H1 (cell line): ENCODE data around the gene CA10. TPM values are rescaled to one million over a fixed set of nuclear protein-coding genes. Genes with fewer than 3 reads are reported as not detected.

Source experiments
- CTCF ChIA-PET: fragments of 300-600 bp; sonication (Branson Sonifier 250); formaldehyde crosslinking; loops from one replicate; lab custom pipeline; 2021; ENCODE audit not compliant: partially characterized antibody; lab: Charles Lee
- POLR2A ChIA-PET: fragments of 300-600 bp; sonication (Branson Sonifier 250); formaldehyde crosslinking; loops from one replicate; lab custom pipeline; 2021; ENCODE audit warnings: inconsistent platforms; ENCODE audit not compliant: partially characterized antibody; lab: Charles Lee
- DNase-seq, 2 experiments: peaks; one replicate each; pipeline versions ENCODE4 v3.0.0 to v3.0.0-alpha.2; 2010 to 2022; ENCODE audit warnings: low spot score in 2 of 2, low read depth in 1 of 2, mixed read lengths in 1 of 2
- FAIRE-seq: peaks from 2 replicates; lab custom pipeline; 2011; peaks lifted over from hg19 to GRCh38; lab: Jason Lieb, UNC
- H2AFZ ChIP-seq: 2 replicates; pipeline ENCODE4 v1.8.1; 2012; ENCODE audit warnings: low read length, inconsistent platforms
- H2AK5ac ChIP-seq: 2 replicates; pipeline ENCODE4 v1.6.1; 2013; ENCODE audit warnings: low read depth, low read length
- H2BK120ac ChIP-seq: replicated peaks from 2 replicates; pipeline ENCODE3; 2013; ENCODE audit warnings: low read depth, low read length, inconsistent platforms
- H2BK12ac ChIP-seq: 2 replicates; pipeline ENCODE4 v1.6.1; 2013; ENCODE audit warnings: low read depth, low read length
- H2BK15ac ChIP-seq: 2 replicates; pipeline ENCODE4 v1.6.1; 2013; ENCODE audit warnings: low read length
- H2BK20ac ChIP-seq: 2 replicates; pipeline ENCODE4 v1.6.1; 2013; ENCODE audit warnings: low read length
- H2BK5ac ChIP-seq: 2 replicates; pipeline ENCODE4 v1.6.1; 2013; ENCODE audit warnings: low read depth, low read length
- H3K14ac ChIP-seq: 2 replicates; pipeline ENCODE4 v1.6.1; 2013; ENCODE audit warnings: inconsistent platforms; ENCODE audit not compliant: insufficient read length
- H3K18ac ChIP-seq: 2 replicates; pipeline ENCODE4 v1.6.1; 2013; ENCODE audit warnings: low read length; ENCODE audit errors: extremely low read depth
- H3K23ac ChIP-seq: 2 replicates; pipeline ENCODE4 v1.6.1; 2013; ENCODE audit warnings: inconsistent platforms; ENCODE audit not compliant: insufficient read length
- H3K23me2 ChIP-seq: 2 replicates; pipeline ENCODE4 v1.6.1; 2013; ENCODE audit warnings: low read depth, low read length
- H3K27ac ChIP-seq: 2 replicates; pipeline ENCODE4 v1.6.1; 2011; ENCODE audit warnings: low read depth, low read length, inconsistent platforms
- H3K27me3 ChIP-seq, 4 experiments: replicated peaks in 1 of 4; 1 replicate in 1 of 4; 2 replicates in 3 of 4; pipeline versions ENCODE4 v1.6.1 to v1.8.1; 2011 to 2013; ENCODE audit warnings: low read length in 3 of 4, mild to moderate bottlenecking in 3 of 4, inconsistent platforms in 2 of 4, mixed read lengths in 2 of 4, moderate library complexity in 1 of 4; ENCODE audit not compliant: control insufficient read depth in 3 of 4, insufficient read depth in 3 of 4; ENCODE audit errors: extremely low read depth in 1 of 4
- H3K36me3 ChIP-seq, 4 experiments: 2 replicates each; pipeline versions ENCODE4 v1.6.1 to v1.8.1; 2011 to 2013; ENCODE audit warnings: mild to moderate bottlenecking in 4 of 4, low read length in 3 of 4, moderate library complexity in 2 of 4, control low read depth in 1 of 4, inconsistent platforms in 1 of 4; ENCODE audit not compliant: insufficient read depth in 4 of 4, control insufficient read depth in 2 of 4
- H3K4ac ChIP-seq: replicated peaks from 2 replicates; pipeline ENCODE3; 2013; ENCODE audit warnings: low read length, low read depth, mixed read lengths, inconsistent platforms; ENCODE audit not compliant: insufficient read length
- H3K4me1 ChIP-seq, 4 experiments: replicated peaks in 1 of 4; 1 replicate in 1 of 4; 2 replicates in 3 of 4; pipeline versions ENCODE4 v1.6.1 to v1.8.1; 2011 to 2013; ENCODE audit warnings: low read length in 3 of 4, inconsistent platforms in 2 of 4, mixed read lengths in 1 of 4; ENCODE audit not compliant: insufficient read depth in 4 of 4, control insufficient read depth in 3 of 4
- H3K4me2 ChIP-seq, 2 experiments: 2 replicates each; pipeline versions ENCODE4 v1.6.1 to v1.8.1; 2011 to 2013; ENCODE audit warnings: low read depth in 2 of 2, low read length in 2 of 2, control low read depth in 1 of 2, inconsistent platforms in 1 of 2, mild to moderate bottlenecking in 1 of 2; ENCODE audit not compliant: insufficient read depth in 1 of 2
- H3K4me3 ChIP-seq, 4 experiments: fragments of 200-600, 300-600 bp in 1 of 4; sonication (generic), shearing (Covaris generic), sonication (Bioruptor Twin) in 1 of 4; 2 replicates each; pipeline versions ENCODE4 v1.5.1 to v1.8.1; 2011 to 2016; ENCODE audit warnings: low read length in 4 of 4, low read depth in 3 of 4, control low read depth in 2 of 4, inconsistent platforms in 2 of 4, mild to moderate bottlenecking in 2 of 4, mixed read lengths in 1 of 4, moderate library complexity in 1 of 4; ENCODE audit not compliant: insufficient read depth in 2 of 4; ENCODE audit errors: extremely low read depth in 1 of 4
- H3K56ac ChIP-seq: replicated peaks from 2 replicates; pipeline ENCODE3; 2013; ENCODE audit warnings: low read depth, mild to moderate bottlenecking, mixed read lengths, low read length, inconsistent platforms; ENCODE audit not compliant: insufficient read length
- H3K79me1 ChIP-seq: 2 replicates; pipeline ENCODE4 v1.6.1; 2013; ENCODE audit warnings: low read depth, low read length, control low read depth
- H3K79me2 ChIP-seq, 2 experiments: 2 replicates each; pipeline versions ENCODE4 v1.6.1 to v1.8.1; 2012 to 2013; ENCODE audit warnings: low read length in 2 of 2, mild to moderate bottlenecking in 2 of 2, inconsistent platforms in 1 of 2; ENCODE audit not compliant: insufficient read depth in 2 of 2, control insufficient read depth in 1 of 2
- H3K9ac ChIP-seq, 4 experiments: replicated peaks in 1 of 4; 1 replicate in 1 of 4; 2 replicates in 3 of 4; pipeline versions ENCODE4 v1.6.1 to v1.8.1; 2011 to 2013; ENCODE audit warnings: low read depth in 3 of 4, low read length in 3 of 4, control low read depth in 2 of 4, mild to moderate bottlenecking in 2 of 4, moderate library complexity in 2 of 4, inconsistent platforms in 1 of 4; ENCODE audit errors: extremely low read depth in 1 of 4
- H3K9me3 ChIP-seq, 2 experiments: 2 replicates each; pipeline versions ENCODE4 v1.6.1 to v1.8.1; 2012 to 2013; ENCODE audit warnings: mild to moderate bottlenecking in 2 of 2, moderate library complexity in 2 of 2, control low read depth in 1 of 2, inconsistent platforms in 1 of 2, low read depth in 1 of 2, low read length in 1 of 2, mixed read lengths in 1 of 2; ENCODE audit not compliant: insufficient read depth in 2 of 2
- H4K20me1 ChIP-seq, 2 experiments: replicated peaks in 1 of 2; 2 replicates each; pipeline versions ENCODE3 to v1.8.1; 2011 to 2013; ENCODE audit warnings: inconsistent platforms in 2 of 2, low read length in 2 of 2, mild to moderate bottlenecking in 1 of 2; ENCODE audit not compliant: insufficient read depth in 2 of 2, control insufficient read depth in 1 of 2
- H4K5ac ChIP-seq: 2 replicates; pipeline ENCODE4 v1.6.1; 2013; ENCODE audit warnings: low read length, low read depth, mixed read lengths, inconsistent platforms; ENCODE audit not compliant: insufficient read length
- H4K8ac ChIP-seq: 2 replicates; pipeline ENCODE4 v1.8.0; 2013; ENCODE audit warnings: mild to moderate bottlenecking, moderate library complexity, low read length, inconsistent platforms; ENCODE audit not compliant: insufficient read depth; ENCODE audit errors: extremely low read depth
- H4K91ac ChIP-seq: replicated peaks from 2 replicates; pipeline ENCODE3; 2013; ENCODE audit warnings: low read length, mixed read lengths, inconsistent platforms; ENCODE audit not compliant: insufficient read length
- CHD1 ChIP-seq: IDR thresholded peaks from 2 replicates; pipeline ENCODE4 v1.6.1; 2012; ENCODE audit warnings: low read depth, low read length, improper control_type of control experiment
- SIX5 ChIP-seq: IDR thresholded peaks from 2 replicates; pipeline ENCODE4 v1.6.1; 2011; ENCODE audit warnings: mild to moderate bottlenecking, low read depth, low read length
- WGBS, 2 experiments: shearing (Covaris generic) in 1 of 2; methylation state at CpG; one replicate each; pipeline versions ENCODE4 v1.1.6 to v1.1.7; 2013 to 2015; ENCODE audit warnings: low lambda C conversion rate in 2 of 2, mixed read lengths in 2 of 2, inconsistent platforms in 1 of 2, low coverage in 1 of 2, missing lambda C conversion rate in 1 of 2; ENCODE audit not compliant: insufficient replicate concordance in 2 of 2, insufficient coverage in 1 of 2, insufficient read length in 1 of 2; ENCODE audit errors: extremely low coverage in 1 of 2, missing lambda C conversion rate in 1 of 2; 5-methylcytosine and 5-hydroxymethylcytosine counted together
- polyA plus RNA-seq, 7 experiments: library from polyadenylated mRNA; depleted of rRNA in 3 of 7; stranded (reverse) in 5 of 7; unstranded in 2 of 7; fragments of >200 nt in 5 of 7; fragments of 200-250 nt in 2 of 7; gene quantifications; 1 replicate in 5 of 7; 2 replicates in 1 of 7; 4 replicates in 1 of 7; pipeline versions ENCODE4 v1.2.1 to v1.2.3, GENCODE V29; 2011 to 2013; ENCODE audit warnings: missing spikeins in 2 of 7, mixed read lengths in 2 of 7
- total RNA-seq: library from RNA; stranded (reverse); fragmentation: NEBNext Ultra II Directional; extraction: Animal tissue kit (Norgen Biotek cat#: 25700); gene quantifications from 2 replicates; pipeline ENCODE4 v1.2.1, GENCODE V29; 2021

The CA10 gene
- total and polyA plus RNA-seq, 2 of the 8 experiments (the other 6 are each of a cell fraction or from before 2014, with no cell fraction given), result 0.60 to 0.63 TPM

DNA sequence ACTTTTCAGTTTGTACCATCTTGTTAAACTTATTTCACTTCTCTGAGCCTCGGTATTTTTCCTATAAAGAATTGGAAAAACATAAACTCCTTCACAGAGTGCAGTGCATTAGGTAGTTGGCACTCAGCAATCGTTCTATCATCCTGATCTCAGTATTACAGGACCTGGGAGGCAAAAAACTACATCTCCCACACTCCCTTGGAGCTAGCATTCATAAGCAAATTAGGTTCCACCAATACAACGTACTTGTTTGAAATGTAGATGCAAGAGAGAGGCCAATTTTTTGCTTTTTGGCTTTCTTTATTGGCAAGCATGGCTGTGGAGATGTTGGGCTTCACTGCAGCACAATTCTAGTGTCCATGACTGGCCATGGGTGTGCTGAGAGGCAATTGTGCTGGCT is 285.2 kb downstream of the CA10 start:
- Histone ChIP-seq H3K9me3 (no peaks in the 10 kb centered on the region), H4K91ac (no peak overlapping the region), H3K27ac (no peak overlapping the region), H4K5ac (no peak overlapping the region), H3K27me3 (no peaks in the 10 kb centered on the region), H3K18ac (no peak overlapping the region), H2AFZ (peak overlapping the region; percentile 99), H3K14ac (no peak overlapping the region), H2BK12ac (no peak overlapping the region), H3K36me3 (no peaks in the 10 kb centered on the region), H3K4me1 (peaks cover 0 to 5% (median 1%) of the 10 kb centered on the region in 4 experiments; a peak in 2 of 7 replicates), H3K9ac (no peak overlapping the region), H2BK120ac (no peak overlapping the region), H3K23ac (no peak overlapping the region), H2BK5ac (no peak overlapping the region), H3K4me2 (peak overlapping the region; percentile 37 to 62; a peak in 3 of 4 replicates), H3K4me3 (peak overlapping the region in 1 of 4 experiments; percentile 40; a peak in 1 of 8 replicates), H2BK15ac (no peak overlapping the region), H4K8ac (no peak overlapping the region), H3K56ac (no peak overlapping the region), H3K4ac (no peak overlapping the region), H2AK5ac (no peak overlapping the region), H3K79me1 (no peaks in the 10 kb centered on the region), H2BK20ac (no peak overlapping the region), H4K20me1 (no peaks in the 10 kb centered on the region), H3K23me2 (no peaks in the 10 kb centered on the region), H3K79me2 (no peaks in the 10 kb centered on the region)
- FAIRE-seq (peak; percentile 7), DNase-seq (no peak)
- ChIA-PET CTCF (interaction anchor here (0.8 to 1.0 kb wide), 3 partner anchors 16 to 233 kb away, joined by 3 to 5 read pairs (median 5); no protein-coding TSS in a partner anchor), POLR2A (interaction anchor here (1.3 kb wide), 1 partner anchor 9 kb away, joined by 4 read pairs; no protein-coding TSS in a partner anchor)
- 55% methylated on average over 3 of the region's 3 CpGs; no CpG with 5 or more reads in 1 of the 2 experiments for WGBS, 2 experiments
- TF ChIP-seq CHD1 (no peak), SIX5 (peak; percentile 63)
